IPS-11a (cell line): Measurements from ENCODE around the gene SARDH.

ENCODE experiments used
- H3K4me3 ChIP-seq: one replicate; pipeline ENCODE4 v1.5.1; 2013; ENCODE audit warnings: low read depth, low read length, control low read depth

SARDH gene

GRCh38 chr9:133705576-133705975 is 32.6 kb downstream of the SARDH start:
- no peak overlapping the region for H3K4me3 ChIP-seq

- no peak overlapping the region for H3K4me3 ChIP-seq
Observed at GRCh38 chr9:133704711-133705181, 33.4 kb downstream of the SARDH start.

DNA sequence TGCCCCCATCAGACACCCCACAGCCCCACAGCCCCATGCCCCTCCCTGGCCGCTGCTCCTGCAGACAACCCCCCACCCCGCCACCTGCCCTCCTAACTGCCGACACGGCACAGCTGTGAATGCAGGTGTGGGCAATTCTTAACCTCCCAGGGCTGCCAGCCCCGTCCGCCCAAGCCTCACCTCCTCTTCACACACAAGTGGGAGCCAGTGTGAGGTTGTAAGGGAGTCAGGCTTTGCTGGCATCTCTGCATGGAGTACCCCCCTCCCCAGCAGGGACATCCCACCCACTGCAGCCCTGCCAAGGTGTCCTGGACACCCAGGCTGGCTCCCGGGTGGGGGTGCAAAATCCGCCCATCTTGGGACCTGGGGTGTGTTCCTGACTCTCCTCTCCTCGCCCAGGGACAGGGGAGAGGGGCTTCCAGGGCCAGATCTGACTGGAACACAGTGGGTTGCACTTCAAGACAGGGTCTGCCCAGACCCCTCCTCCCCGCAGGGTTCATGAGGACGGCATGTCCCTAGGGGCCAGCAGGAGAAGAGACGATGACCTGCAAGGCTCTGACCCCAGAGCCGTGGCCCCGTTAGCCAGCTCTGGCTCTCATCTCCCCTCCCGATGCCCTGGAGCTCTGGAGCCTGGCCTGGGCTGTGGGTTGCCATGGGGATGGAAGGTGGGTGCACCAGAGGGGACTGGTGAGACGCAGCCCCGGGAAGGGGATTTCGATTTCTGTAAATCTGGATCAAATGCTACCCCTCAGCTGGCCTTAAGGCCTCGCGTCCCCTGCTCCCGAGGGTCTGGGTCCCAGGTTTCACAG is 34.4 kb downstream of the SARDH start:
- no peak overlapping the region for H3K4me3 ChIP-seq

GRCh38 chr9:133702798-133703590 is 35.2 kb downstream of the SARDH start:
- no peak overlapping the region for H3K4me3 ChIP-seq

DNA sequence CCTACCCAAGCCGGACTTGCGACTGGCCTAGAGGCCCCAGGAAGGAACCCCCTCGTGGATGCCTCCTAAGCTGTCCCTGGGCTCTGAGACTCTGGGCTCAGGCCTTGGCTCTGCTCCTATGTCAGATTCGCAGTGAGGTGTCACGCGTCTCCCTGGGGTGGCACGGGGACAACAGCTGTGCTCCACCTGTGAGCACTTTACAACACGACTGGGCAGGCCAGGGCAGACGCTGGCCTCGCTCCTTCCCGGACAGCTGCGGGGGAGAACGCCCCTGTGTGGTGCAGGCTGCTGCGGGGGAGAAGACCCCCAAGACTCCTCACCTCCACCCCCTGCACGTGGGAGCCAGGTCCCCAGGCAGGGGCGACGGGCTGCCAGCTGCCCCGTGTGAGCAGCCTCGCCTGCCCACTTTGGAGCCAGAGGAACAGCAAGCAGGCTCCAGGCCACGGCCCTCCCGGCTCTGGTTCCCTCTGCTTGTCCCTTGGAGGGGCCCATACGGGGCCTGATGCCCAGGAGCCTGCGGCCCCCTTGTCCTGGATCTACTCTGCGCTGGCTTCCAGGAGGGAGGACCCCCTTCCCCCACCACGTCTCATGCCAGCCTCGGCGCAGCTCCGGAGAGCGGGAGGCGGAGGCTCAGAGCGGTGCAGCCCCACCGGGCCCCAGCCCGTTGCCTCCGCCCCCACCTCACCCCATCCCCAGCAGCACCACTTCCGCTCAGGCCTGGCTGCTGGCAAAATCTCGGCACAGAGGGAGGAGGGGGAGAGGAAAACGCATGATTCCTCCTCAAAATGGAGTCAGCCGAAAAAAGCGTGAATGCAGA is 36.0 kb downstream of the SARDH start:
- no peak overlapping the region for H3K4me3 ChIP-seq

GRCh38 chr9:133701321-133701980 is 36.7 kb downstream of the SARDH start:
- no peak overlapping the region for H3K4me3 ChIP-seq

GRCh38 chr9:133700819-133701320 is 37.3 kb downstream of the SARDH start:
- no peak overlapping the region for H3K4me3 ChIP-seq

GRCh38 chr9:133699546-133699945 is 38.6 kb downstream of the SARDH start:
- no peak overlapping the region for H3K4me3 ChIP-seq

DNA sequence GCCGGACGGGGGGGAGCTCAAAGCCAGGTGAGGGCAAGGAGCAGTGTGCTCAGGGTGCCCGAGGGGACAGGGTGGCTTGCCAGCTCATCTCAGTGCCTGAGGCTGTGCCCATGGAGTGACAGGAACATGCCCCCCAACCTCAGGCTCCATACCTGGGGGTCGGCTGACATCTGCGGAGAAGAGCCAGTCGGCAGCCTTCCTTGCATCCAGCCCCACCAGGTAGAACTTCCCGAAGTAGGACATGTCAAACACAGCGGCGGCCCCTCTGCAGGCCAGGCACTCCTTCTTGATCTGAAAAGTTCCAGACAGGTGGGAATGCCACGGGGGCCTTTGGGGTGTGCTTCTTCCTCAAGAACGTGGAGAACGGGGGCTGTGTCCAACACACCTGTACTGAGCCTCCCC is 42.1 kb downstream of the SARDH start:
- H3K4me3 ChIP-seq, result no peak overlapping the region

GRCh38 chr9:133694686-133695085 is 43.5 kb downstream of the SARDH start:
- no peak overlapping the region for H3K4me3 ChIP-seq

DNA sequence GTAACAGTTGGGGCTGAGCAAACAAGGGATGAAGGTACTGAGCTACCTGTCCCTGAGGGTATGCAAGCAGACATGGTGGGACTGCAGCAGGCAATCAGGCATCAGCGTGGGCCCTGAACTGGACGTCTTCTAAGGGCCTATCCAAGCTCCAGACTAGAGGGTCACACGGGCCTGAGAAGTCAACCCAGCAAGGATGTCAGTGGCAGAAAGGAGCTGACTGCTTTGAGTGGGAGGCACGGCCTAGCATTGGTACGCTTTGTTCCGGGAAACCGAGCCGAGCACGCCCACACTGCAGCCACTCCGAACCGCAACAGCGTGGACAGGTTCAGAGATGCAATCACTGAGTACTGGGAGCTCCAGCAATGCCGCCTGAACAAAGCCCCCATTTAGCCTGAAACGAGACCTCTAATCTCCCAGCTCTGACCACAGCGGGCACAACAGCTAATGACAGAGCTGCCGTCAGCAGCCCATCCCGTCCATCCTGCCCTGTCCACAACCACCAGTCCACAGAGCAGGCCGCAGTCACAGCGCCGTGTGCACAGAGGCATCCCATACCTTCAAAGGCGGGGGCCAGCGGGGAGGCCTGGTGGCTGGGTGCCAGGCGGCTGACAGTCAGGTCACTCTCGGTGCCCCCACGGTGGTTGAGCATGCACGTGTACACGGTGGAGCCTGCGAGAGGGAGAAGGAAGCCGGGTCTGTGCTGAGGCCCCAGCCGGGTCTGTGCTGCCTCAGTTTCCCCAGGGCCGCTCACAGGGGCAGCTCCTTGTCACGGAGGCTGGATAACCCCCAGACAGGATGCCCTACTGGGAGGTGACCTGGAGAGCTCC is 44.2 kb downstream of the SARDH start:
- no peak overlapping the region for H3K4me3 ChIP-seq

DNA sequence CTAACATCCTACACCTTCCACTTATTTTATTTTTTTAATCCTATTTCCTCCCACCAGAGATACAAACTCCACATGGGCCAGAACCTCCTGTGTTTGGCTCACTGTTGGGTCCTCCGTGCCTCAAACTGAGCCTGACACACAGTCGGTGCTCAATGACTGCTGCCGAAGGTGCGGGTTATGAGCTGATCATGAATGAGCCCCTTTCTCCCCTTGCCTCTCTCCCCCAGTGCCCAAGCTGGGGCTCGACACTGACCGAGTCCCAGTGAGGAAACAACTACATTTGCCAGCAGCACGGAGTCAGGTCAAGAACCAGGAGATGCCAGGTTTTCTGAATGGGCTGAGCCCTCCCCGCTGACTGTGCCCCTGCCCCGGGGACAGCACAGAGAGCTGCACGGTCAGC is 45.0 kb downstream of the SARDH start:
- H3K4me3 ChIP-seq, result no peak overlapping the region

DNA sequence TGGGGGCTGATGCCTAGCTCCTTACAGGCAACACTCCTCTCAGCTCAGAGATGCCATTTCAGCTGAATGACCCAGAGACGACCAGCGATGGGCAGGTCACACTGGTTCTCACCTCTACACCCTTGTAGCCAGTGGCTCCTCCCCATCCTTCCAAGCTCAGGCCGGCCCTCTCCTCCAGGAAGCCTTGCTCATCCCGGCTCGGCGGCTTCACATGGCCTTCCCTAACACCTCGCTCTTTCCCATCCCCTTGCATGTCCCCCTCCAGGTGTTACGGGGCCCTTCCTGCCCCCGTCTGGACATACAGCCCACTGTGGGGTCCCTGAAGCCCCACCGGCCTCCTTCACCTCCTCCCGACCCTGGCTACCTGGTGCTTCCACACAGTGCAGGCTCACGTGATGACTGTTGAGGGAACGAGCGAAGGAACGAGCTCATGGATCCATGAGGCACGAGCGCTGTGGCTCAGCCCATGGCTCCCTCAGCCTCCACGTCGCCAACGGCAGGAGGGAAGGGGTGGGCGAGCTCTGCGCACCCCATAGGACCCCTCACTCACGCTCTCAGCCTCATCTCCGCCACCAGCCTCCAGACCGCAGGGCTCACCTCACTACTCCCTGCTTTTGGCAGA is 45.7 kb downstream of the SARDH start:
- no peak overlapping the region for H3K4me3 ChIP-seq

DNA sequence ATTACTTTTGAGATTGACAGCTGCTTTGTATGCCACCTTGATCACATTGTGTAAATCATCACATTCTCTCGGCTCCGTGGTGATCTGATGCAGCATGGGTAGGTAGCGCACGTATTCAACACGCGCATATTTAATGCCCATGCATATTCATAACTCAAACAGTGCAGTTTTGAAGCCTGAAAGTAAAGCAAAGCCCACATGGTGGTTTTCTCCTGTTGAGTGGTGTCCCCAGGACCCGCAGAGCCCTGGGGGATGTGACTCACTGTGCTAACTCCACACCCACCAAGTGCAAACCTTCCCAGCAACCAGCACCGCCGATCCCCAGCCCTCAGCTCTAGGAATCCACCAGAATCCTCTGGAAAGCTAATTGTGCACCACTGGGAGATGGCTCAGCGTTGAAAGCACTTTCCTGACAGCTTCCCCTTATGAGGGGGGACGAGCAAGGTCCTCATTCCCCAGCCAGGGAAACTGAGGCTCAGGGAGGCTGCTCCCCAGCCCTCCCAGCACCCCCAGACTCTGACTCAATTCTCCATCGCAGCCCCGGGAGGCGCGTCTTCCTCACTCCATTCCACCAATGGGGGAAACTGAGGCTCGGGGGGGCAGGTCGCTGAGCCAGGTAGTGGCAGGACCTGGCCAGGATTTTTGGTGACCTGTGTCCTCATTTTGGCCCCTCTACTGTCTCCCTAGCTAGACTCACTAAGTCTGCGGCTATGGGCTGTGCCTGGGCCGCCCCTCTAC is 46.4 kb downstream of the SARDH start:
- no peak overlapping the region for H3K4me3 ChIP-seq

DNA sequence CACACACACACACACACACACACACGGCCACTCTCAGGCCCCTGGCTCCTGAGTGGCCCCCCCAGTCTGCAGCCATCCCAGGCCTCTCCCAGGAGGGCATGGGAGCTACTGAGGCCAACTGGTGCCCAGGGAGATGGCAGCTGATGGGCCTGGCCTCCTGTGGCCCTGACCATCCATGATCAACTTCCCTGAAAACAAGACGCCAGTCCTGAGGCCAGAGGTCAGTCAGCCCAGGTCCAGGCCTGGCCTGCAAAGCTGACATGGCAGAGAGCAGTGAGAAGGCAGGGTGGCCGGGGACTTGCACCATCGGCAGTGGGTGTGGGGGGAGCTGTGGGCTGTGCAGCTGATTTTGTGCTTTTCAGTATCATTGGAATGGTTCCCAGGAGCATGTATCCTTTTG is 47.0 kb downstream of the SARDH start:
- H3K4me3 ChIP-seq, result no peak overlapping the region

DNA sequence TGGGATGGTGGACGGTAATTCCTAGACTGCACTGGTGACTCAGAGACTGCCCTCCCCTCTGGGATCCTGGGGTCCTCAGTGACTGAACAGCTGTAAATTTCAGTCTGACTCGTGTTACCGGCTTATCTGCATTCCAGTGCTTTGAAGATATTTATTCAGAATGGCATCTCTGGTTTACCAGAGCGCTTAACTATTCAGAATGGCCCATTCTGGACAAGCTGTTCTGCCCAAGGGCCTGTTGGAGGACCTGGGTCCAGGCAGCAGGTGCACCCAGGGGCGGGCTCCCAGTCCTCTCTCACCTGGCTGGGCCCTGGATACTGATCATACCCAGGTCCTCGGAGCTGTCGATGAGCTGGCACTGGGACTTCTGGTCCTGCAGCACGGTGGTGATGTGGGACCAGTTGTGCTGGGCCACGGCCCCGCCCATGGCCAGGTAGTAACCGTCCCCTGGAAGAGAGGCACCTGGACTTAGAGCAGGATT is 48.0 kb downstream of the SARDH start:
- no peak overlapping the region for H3K4me3 ChIP-seq

DNA sequence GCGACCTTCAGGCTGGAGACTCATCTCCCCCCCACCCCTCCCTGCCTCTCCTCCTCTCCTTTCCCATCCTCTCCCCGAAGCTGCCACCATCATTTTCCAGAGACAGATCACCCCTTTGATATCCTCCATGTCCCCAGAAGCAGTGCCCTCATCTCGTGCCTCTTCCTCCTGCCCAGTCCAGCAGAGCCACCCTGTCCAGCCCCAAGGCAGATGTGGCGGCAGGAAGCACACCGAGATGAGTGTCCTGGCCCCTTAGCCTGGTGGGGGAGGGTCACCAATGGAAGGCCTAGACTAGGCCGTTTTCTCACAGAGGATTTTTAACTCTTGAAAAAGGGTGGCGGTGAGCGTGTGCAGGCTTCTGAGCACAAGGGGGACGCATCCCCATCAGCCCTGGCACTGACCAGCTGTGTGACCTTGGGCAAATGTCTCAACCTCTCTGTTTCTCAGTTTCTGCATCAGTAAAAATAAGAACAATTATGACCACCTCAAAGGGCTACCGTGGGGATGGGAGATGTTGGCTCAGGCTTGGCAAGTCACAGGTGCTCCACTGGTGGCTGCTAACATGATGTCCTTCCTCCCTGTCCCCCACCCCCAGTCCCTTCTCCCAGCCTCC is 48.9 kb downstream of the SARDH start:
- no peak overlapping the region for H3K4me3 ChIP-seq
